ENCODE measurements around the gene MAGI2.
A peak's percentile ranks its signal among the peaks of the same experiment; 100 is the strongest.

The MAGI2 gene

DNA sequence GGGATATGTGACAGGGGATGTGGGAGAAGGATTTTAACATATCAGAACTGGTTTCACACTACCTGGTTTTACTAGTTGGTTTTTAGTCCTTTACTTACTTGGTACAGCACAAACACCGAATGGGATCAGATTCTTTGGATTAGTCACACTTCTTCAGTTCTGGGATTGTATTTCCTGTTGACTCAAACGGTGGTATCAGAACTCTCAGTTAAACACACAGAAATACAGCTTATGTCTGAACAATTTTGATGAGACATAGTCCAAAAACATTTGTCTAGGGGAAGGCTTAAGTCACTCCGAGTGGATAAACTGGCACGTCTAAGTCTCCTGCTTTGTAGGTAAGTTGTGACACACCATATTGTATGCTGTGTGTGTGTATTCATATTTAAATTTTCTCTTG, 1174.4 kb downstream of the MAGI2 start (continued):
- TF ChIP-seq, protein P1, sequence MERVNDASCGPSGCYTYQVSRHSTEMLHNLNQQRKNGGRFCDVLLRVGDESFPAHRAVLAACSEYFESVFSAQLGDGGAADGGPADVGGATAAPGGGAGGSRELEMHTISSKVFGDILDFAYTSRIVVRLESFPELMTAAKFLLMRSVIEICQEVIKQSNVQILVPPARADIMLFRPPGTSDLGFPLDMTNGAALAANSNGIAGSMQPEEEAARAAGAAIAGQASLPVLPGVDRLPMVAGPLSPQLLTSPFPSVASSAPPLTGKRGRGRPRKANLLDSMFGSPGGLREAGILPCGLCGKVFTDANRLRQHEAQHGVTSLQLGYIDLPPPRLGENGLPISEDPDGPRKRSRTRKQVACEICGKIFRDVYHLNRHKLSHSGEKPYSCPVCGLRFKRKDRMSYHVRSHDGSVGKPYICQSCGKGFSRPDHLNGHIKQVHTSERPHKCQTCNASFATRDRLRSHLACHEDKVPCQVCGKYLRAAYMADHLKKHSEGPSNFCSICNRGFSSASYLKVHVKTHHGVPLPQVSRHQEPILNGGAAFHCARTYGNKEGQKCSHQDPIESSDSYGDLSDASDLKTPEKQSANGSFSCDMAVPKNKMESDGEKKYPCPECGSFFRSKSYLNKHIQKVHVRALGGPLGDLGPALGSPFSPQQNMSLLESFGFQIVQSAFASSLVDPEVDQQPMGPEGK (CRISPR knock-in tag; IDR thresholded peaks at IDR 0.05; ENCODE audit: borderline replicate concordance): no peak
- TF ChIP-seq ZNF8 (CRISPR knock-in tag; IDR thresholded peaks at IDR 0.05) (no peak), BACH2 (CRISPR knock-in tag; IDR thresholded peaks at IDR 0.05; ENCODE audit: borderline replicate concordance) (no peak)
- TF ChIP-seq, protein P2, sequence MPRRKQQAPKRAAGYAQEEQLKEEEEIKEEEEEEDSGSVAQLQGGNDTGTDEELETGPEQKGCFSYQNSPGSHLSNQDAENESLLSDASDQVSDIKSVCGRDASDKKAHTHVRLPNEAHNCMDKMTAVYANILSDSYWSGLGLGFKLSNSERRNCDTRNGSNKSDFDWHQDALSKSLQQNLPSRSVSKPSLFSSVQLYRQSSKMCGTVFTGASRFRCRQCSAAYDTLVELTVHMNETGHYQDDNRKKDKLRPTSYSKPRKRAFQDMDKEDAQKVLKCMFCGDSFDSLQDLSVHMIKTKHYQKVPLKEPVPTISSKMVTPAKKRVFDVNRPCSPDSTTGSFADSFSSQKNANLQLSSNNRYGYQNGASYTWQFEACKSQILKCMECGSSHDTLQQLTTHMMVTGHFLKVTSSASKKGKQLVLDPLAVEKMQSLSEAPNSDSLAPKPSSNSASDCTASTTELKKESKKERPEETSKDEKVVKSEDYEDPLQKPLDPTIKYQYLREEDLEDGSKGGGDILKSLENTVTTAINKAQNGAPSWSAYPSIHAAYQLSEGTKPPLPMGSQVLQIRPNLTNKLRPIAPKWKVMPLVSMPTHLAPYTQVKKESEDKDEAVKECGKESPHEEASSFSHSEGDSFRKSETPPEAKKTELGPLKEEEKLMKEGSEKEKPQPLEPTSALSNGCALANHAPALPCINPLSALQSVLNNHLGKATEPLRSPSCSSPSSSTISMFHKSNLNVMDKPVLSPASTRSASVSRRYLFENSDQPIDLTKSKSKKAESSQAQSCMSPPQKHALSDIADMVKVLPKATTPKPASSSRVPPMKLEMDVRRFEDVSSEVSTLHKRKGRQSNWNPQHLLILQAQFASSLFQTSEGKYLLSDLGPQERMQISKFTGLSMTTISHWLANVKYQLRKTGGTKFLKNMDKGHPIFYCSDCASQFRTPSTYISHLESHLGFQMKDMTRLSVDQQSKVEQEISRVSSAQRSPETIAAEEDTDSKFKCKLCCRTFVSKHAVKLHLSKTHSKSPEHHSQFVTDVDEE (CRISPR knock-in tag; IDR thresholded peaks at IDR 0.05): no peak
- TF ChIP-seq, protein P3, sequence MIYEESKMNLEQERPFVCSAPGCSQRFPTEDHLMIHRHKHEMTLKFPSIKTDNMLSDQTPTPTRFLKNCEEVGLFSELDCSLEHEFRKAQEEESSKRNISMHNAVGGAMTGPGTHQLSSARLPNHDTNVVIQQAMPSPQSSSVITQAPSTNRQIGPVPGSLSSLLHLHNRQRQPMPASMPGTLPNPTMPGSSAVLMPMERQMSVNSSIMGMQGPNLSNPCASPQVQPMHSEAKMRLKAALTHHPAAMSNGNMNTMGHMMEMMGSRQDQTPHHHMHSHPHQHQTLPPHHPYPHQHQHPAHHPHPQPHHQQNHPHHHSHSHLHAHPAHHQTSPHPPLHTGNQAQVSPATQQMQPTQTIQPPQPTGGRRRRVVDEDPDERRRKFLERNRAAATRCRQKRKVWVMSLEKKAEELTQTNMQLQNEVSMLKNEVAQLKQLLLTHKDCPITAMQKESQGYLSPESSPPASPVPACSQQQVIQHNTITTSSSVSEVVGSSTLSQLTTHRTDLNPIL (CRISPR knock-in tag; IDR thresholded peaks at IDR 0.05; ENCODE audit: low read depth): no peak

DNA sequence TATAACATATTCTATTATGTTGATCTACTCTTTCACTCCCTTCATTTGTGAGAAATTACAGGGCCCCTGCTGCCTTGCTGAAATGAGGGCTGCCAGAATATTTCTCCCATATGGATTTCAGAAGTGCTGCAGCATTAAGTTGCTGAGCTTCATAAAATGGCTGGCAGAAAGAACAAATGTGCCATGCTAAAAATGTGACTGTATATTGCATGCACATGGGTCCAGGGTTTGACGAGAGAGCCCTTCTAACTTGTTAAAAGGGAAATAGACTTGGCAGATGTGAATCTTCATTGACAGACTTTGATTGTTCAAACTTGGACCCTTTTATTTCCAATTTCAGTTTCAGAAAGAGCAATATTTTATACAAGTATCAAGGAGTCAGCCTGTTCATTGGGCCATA, 1186.3 kb downstream of the MAGI2 start:
- no peak for ATAC-seq
- TF ChIP-seq RARB (CRISPR knock-in tag; IDR thresholded peaks at IDR 0.05) (no peak), OSR1 (CRISPR knock-in tag; IDR thresholded peaks at IDR 0.05) (no peak)

DNA sequence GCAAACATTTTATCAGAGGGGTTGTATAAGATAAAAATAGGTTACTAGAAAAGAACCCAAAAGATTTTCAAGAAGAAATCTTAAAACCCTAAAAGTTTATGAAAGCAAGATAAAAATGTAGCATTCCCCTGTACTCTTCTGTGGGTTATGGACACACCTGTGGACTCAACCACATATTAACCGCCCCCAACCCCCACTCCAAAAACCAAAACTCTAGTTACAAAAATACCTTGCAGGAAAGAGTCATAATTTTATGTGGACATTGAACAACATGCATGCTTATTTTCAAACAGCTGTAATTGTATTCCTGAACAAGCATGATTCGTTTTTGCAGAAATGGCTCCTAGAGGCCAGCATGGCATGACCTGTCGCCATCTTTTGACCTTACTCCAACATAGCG, 1188.0 kb downstream of the MAGI2 start:
- TF ChIP-seq, protein P4, sequence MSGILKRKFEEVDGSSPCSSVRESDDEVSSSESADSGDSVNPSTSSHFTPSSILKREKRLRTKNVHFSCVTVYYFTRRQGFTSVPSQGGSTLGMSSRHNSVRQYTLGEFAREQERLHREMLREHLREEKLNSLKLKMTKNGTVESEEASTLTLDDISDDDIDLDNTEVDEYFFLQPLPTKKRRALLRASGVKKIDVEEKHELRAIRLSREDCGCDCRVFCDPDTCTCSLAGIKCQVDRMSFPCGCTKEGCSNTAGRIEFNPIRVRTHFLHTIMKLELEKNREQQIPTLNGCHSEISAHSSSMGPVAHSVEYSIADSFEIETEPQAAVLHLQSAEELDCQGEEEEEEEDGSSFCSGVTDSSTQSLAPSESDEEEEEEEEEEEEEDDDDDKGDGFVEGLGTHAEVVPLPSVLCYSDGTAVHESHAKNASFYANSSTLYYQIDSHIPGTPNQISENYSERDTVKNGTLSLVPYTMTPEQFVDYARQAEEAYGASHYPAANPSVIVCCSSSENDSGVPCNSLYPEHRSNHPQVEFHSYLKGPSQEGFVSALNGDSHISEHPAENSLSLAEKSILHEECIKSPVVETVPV (CRISPR knock-in tag; IDR thresholded peaks at IDR 0.05): no peak
- TF ChIP-seq, protein P3 (CRISPR knock-in tag; IDR thresholded peaks at IDR 0.05; ENCODE audit: low read depth): no peak
- TF ChIP-seq ESRRG (CRISPR knock-in tag; IDR thresholded peaks at IDR 0.05): no peak
- TF ChIP-seq, protein P1 (CRISPR knock-in tag; IDR thresholded peaks at IDR 0.05; ENCODE audit: borderline replicate concordance): no peak
- no peak for ATAC-seq

DNA sequence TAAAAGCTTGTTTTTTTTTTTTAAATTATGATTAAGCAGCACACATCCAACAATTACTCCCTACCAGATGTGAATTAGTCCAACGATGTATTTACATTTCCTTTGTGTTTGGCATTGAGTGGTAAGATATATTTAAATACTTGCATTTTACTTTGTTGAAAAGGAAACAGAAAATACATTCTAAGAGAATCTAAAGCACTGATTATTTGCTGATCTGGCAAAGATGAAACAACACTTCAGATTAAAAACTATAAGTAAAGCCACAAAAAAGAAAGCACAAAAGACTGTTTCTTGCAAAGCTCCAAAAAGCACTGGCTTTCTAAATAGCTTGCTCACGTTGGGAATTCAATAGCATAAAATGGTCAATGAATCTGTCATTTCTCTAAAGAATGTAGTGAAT, 1188.4 kb downstream of the MAGI2 start:
- TF ChIP-seq, protein P5, sequence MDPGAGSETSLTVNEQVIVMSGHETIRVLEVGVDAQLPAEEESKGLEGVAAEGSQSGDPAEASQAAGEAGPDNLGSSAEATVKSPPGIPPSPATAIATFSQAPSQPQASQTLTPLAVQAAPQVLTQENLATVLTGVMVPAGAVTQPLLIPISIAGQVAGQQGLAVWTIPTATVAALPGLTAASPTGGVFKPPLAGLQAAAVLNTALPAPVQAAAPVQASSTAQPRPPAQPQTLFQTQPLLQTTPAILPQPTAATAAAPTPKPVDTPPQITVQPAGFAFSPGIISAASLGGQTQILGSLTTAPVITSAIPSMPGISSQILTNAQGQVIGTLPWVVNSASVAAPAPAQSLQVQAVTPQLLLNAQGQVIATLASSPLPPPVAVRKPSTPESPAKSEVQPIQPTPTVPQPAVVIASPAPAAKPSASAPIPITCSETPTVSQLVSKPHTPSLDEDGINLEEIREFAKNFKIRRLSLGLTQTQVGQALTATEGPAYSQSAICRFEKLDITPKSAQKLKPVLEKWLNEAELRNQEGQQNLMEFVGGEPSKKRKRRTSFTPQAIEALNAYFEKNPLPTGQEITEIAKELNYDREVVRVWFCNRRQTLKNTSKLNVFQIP (CRISPR knock-in tag; IDR thresholded peaks at IDR 0.05; ENCODE audit: borderline replicate concordance, low read depth): no peak
- 0 out of 2 replicates have a peak, but pooled peaks have one; percentile 69 for TF ChIP-seq TCF4 (CRISPR knock-in tag; IDR thresholded peaks at IDR 0.05; ENCODE audit: borderline replicate concordance)
- no peak for ATAC-seq

DNA sequence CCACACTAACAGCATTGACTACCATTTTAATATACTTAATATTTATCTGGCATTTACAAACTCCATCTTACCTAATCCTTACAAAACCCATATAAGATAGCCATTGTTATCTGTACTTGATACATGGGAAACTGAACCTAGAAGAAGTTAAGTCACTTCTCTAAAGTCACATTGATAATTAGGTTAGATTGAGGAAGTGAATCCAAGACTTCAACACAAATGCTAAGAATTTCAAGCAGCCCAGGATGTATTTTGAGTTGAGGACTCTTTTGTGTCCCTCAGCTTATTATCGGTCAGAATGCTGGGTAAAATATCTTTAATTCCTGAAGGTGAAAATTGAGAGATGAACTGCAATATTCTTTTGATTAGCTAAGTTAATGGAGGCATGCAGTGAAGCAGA, 1189.4 kb downstream of the MAGI2 start:
- no peak for TF ChIP-seq PPARA (CRISPR knock-in tag; IDR thresholded peaks at IDR 0.05; ENCODE audit: borderline replicate concordance)
- no peak for TF ChIP-seq TOX (CRISPR knock-in tag; IDR thresholded peaks at IDR 0.05; ENCODE audit: borderline replicate concordance)
- no peak for TF ChIP-seq ESRRG (CRISPR knock-in tag; IDR thresholded peaks at IDR 0.05)
- ATAC-seq: no peak

Measured in SK-N-SH treated with all-trans-retinoic acid at 6 μM for 48 hours (cell line).